Measurements from ENCODE around the gene IL32. TPM values are rescaled to one million over a fixed set of nuclear protein-coding genes. Genes with fewer than 3 reads are reported as not detected.

Gene IL32
- total and polyA plus RNA-seq, 8 donors: 59.4 to 310 (median 65.5) TPM

GRCh38 chr16:3023669-3024478 is 41.6 kb upstream of the IL32 start, which contains the start of the genes HCFC1R1 and THOC6:
Gene HCFC1R1 (minus strand): TSS chr16:3023942. CDS start chr16:3023941, 1 bp downstream.
Gene THOC6 (plus strand): TSS chr16:3024035. CDS start chr16:3024327, 292 bp downstream.
- peaks cover 32 to 64% of the 10 kb centered on the region in 2 donors for H3K4me1 ChIP-seq
- peak within 1 kb of the TSS; percentile 61 to 83 for H3K4me3 ChIP-seq
- peak within 1 kb of the TSS; percentile 94 to 97 for H3K27ac ChIP-seq
- H3K27me3 ChIP-seq: peaks cover under 1 to 9% of the 10 kb centered on the region in 2 donors
- no peak for TF ChIP-seq CTCF (IDR thresholded peaks at IDR 0.05)
- ATAC-seq: peak; percentile 68
- peak; percentile 94 to 99 (median 97) for DNase-seq
- no peaks in the 10 kb centered on the region for H3K9me3 ChIP-seq
- intact Hi-C loops (cut with DNase I): no loop called here
- H3K36me3 ChIP-seq: peaks cover 0 to 26% of the 10 kb centered on the region in 2 donors

GRCh38 chr16:3025032-3026002 is 40.1 kb upstream of the IL32 start:
- Histone ChIP-seq H3K27ac (no peak overlapping the region), H3K36me3 (peaks cover 0 to 26% of the 10 kb centered on the region in 2 donors), H3K4me3 (peak overlapping the region in 1 of 2 donors; percentile 83), H3K27me3 (peaks cover 13 to 21% of the 10 kb centered on the region in 2 donors), H3K9me3 (no peaks in the 10 kb centered on the region), H3K4me1 (peaks cover 29 to 67% of the 10 kb centered on the region in 2 donors)
- ATAC-seq (no peak), DNase-seq (no peak)
- no peak for TF ChIP-seq CTCF (IDR thresholded peaks at IDR 0.05)
- intact Hi-C loops (cut with DNase I): no loop called here

- H3K4me1 ChIP-seq: peaks cover 29 to 67% of the 10 kb centered on the region in 2 donors
- ATAC-seq: no peak
- no peak overlapping the region for H3K27ac ChIP-seq
- intact Hi-C loops (cut with DNase I): no loop called here
- H3K27me3 ChIP-seq: peaks cover 18 to 28% of the 10 kb centered on the region in 2 donors
- H3K36me3 ChIP-seq: peaks cover 0 to 26% of the 10 kb centered on the region in 2 donors
- no peaks in the 10 kb centered on the region for H3K9me3 ChIP-seq
- no peak for DNase-seq
- no peak overlapping the region for H3K4me3 ChIP-seq
- no peak for TF ChIP-seq CTCF (IDR thresholded peaks at IDR 0.05)
These were observed 39.4 kb upstream of the IL32 start for GRCh38 chr16:3026003-3026378.

GRCh38 chr16:3026609-3027488 is 38.6 kb upstream of the IL32 start:
- intact Hi-C loops (cut with DNase I): no loop called here
- no peaks in the 10 kb centered on the region for H3K9me3 ChIP-seq
- H3K27ac ChIP-seq: no peak overlapping the region
- H3K27me3 ChIP-seq: peaks cover 24 to 36% of the 10 kb centered on the region in 2 donors
- no peak for TF ChIP-seq CTCF (IDR thresholded peaks at IDR 0.05)
- H3K4me3 ChIP-seq: no peak overlapping the region
- H3K36me3 ChIP-seq: peaks cover 0 to 23% of the 10 kb centered on the region in 2 donors
- no peak for ATAC-seq
- no peak for DNase-seq
- peaks cover 21 to 58% of the 10 kb centered on the region in 2 donors for H3K4me1 ChIP-seq
